Lower leg skin (tissue), 4 donors: Measurements from ENCODE around the gene SPINT4. TPM values are rescaled to one million over a fixed set of nuclear protein-coding genes. Genes with fewer than 3 reads are reported as not detected.
"Not testable (repeated sequence)": the region's sequence is repeated elsewhere in the genome, so short reads cannot be mapped to it uniquely, and the experiment has no call there.

Experiments
- DNase-seq, 2 donors: peaks; one replicate each; pipeline ENCODE4 v3.0.0-alpha.2; 2019; ENCODE audit warnings: low spot score in 2 of 2
- H3K4me3 ChIP-seq: fragments of 200-600 bp; sonication (generic); 2 replicates; pipeline ENCODE4 v1.5.1; 2017; ENCODE audit warnings: mild to moderate bottlenecking, low read depth; ENCODE audit not compliant: poor library complexity, severe bottlenecking
- CTCF ChIP-seq, 3 donors: fragments of 450-650 bp; IDR thresholded peaks; one replicate each; pipeline ENCODE4 v1.5.1; 2016; ENCODE audit warnings: antibody characterized with exemption in 3 of 3, mild to moderate bottlenecking in 3 of 3, moderate library complexity in 2 of 3
- POLR2A ChIP-seq, 2 donors: fragments of 450-650 bp; IDR thresholded peaks; one replicate each; pipeline ENCODE4 v1.6.1; 2016 to 2017; ENCODE audit warnings: antibody characterized with exemption in 2 of 2, mild to moderate bottlenecking in 1 of 2, moderate library complexity in 1 of 2
- WGBS, 2 donors: methylation state at CpG; one replicate each; pipeline ENCODE4 v1.1.5; 2018; 5-methylcytosine and 5-hydroxymethylcytosine counted together
- intact Hi-C: fragments of 100-400 bp; cut with DNase I; formaldehyde crosslinking; loops from one replicate; pipeline ENCODE4 v1.15.0; 2023; ENCODE audit warnings: low total_unique reads
- total RNA-seq, 4 donors: library from RNA; depleted of rRNA; stranded (reverse); fragments of >200 nt; gene quantifications; one replicate each; pipeline ENCODE4 v1.1.0, GENCODE V29; 2016

SPINT4 gene
- total RNA-seq = not detected

- TF ChIP-seq POLR2A (IDR thresholded peaks at IDR 0.05) (no peak), CTCF (IDR thresholded peaks at IDR 0.05) (no peak)
- H3K4me3 ChIP-seq = no peak within 1 kb of the TSS
- WGBS, 2 donors = 61 to 67% methylated on average over 1 of the region's 1 CpG
- intact Hi-C loops = no loop called here
- no peak for DNase-seq
Measured at GRCh38 chr20:45722047-45722446, at the start of gene SPINT4. Gene SPINT4, plus strand, starts transcription at chr20:45722347. Its CDS starts 21 bp downstream, at chr20:45722368.

- TF ChIP-seq CTCF (IDR thresholded peaks at IDR 0.05) = no peak
- no peak for TF ChIP-seq POLR2A (IDR thresholded peaks at IDR 0.05)
- no peak overlapping the region for H3K4me3 ChIP-seq
- DNase-seq = no peak
- intact Hi-C loops = no loop called here
Measured at GRCh38 chr20:45672765-45673164, 49.4 kb upstream of the SPINT4 start.

GRCh38 chr20:45679650-45680049 is 42.5 kb upstream of the SPINT4 start:
- DNase-seq = no peak
- TF ChIP-seq CTCF (IDR thresholded peaks at IDR 0.05) (no peak), POLR2A (IDR thresholded peaks at IDR 0.05) (no peak)
- H3K4me3 ChIP-seq = no peak overlapping the region
- intact Hi-C loops = no loop called here

GRCh38 chr20:45685896-45686295 is 36.3 kb upstream of the SPINT4 start:
- TF ChIP-seq POLR2A (IDR thresholded peaks at IDR 0.05) (no peak), CTCF (IDR thresholded peaks at IDR 0.05) (no peak)
- 37 to 54% methylated on average over 3 of the region's 3 CpGs for WGBS, 2 donors
- intact Hi-C loops = no loop called here
- H3K4me3 ChIP-seq = no peak overlapping the region
- no peak for DNase-seq

- 86 to 88% methylated on average over 12 of the region's 12 CpGs for WGBS, 2 donors
- DNase-seq, intact Hi-C loops, H3K4me3 ChIP-seq: not testable (repeated sequence)
Measured at GRCh38 chr20:45693346-45693745, 28.8 kb upstream of the SPINT4 start.

GRCh38 chr20:45695496-45695895 is 26.7 kb upstream of the SPINT4 start:
- intact Hi-C loops = no loop called here

More at GRCh38 chr20:45695496-45695895, 26.7 kb upstream of the SPINT4 start:
- WGBS, 2 donors = 63 to 67% methylated on average over 2 of the region's 2 CpGs
- DNase-seq = no peak
- H3K4me3 ChIP-seq = no peak overlapping the region
- TF ChIP-seq CTCF (IDR thresholded peaks at IDR 0.05) (no peak), POLR2A (IDR thresholded peaks at IDR 0.05) (no peak)
